Fibroblast of mammary gland (primary cell): ENCODE measurements around the gene RAB5B.

Source experiments
- DNase-seq: peaks from one replicate; pipeline ENCODE4 v3.0.0-alpha.2; 2010; ENCODE audit warnings: low read depth
- H3K4me3 ChIP-seq: 2 replicates; pipeline ENCODE4 v1.5.1; 2011; ENCODE audit warnings: low read depth, mild to moderate bottlenecking, low read length, moderate library complexity; ENCODE audit not compliant: control insufficient read depth
- TF ChIP-seq, protein P1 (sequence below): conservative IDR thresholded peaks from 2 replicates; pipeline ENCODE4 v1.5.1; 2011; ENCODE audit warnings: low read depth, low read length, inconsistent platforms; ENCODE audit not compliant: control insufficient read depth, insufficient read depth

Gene RAB5B

DNA sequence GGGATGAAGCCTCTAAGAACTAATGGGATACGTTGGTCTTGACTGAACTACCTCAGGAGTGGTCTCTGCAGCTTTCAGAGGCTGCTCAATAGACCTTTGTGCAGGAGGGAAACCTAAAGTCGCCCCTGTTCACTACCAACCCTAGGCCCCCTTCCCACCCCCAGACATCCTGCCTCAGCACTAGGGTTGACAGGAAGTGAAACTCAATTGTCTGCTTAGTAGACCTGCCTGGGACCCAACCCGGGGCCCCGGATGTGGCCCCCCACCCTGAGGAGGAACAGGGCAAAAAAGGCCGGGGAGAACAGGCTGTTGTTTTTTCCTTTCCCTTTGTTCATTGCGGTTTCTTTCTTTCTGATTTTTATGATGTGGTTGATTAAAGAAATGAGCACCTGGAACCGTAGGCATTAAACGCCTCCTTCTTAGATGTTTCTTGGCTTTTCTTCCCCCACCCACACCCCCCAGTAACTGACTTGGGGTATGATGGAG is 44.5 kb upstream of the RAB5B start:
- TF ChIP-seq, protein P1, sequence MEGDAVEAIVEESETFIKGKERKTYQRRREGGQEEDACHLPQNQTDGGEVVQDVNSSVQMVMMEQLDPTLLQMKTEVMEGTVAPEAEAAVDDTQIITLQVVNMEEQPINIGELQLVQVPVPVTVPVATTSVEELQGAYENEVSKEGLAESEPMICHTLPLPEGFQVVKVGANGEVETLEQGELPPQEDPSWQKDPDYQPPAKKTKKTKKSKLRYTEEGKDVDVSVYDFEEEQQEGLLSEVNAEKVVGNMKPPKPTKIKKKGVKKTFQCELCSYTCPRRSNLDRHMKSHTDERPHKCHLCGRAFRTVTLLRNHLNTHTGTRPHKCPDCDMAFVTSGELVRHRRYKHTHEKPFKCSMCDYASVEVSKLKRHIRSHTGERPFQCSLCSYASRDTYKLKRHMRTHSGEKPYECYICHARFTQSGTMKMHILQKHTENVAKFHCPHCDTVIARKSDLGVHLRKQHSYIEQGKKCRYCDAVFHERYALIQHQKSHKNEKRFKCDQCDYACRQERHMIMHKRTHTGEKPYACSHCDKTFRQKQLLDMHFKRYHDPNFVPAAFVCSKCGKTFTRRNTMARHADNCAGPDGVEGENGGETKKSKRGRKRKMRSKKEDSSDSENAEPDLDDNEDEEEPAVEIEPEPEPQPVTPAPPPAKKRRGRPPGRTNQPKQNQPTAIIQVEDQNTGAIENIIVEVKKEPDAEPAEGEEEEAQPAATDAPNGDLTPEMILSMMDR: no peak
- DNase-seq: no peak
- H3K4me3 ChIP-seq: no peak overlapping the region

DNA sequence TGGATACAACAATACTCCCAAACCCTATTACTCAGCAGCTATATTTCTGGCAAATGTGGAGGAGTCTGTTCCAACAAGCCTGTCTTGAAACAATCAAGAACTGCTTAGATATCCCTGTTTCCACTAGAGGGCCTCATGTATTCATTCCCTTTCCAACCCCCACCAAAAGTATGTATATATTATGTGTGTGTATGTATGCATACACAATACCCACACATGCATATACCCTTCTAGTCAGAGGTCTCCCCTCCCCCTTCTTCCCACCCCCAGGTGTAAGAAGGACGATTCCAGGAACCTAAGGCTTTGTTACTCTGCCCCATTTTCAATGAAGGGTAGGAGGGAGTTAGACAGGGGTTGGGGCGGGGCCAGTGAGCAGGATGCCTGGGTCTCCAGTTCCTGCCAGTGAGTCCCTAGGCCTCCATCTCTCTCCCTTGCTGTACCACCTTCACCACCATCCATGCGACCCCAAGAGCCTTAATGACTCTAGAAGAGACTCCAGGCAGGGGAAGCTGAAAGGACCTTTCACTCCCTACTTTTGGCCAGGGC is 43.0 kb upstream of the RAB5B start, which contains the start of gene DGKA:
Gene DGKA, plus strand, starts transcription at position 392 of the 546 bp plus-strand sequence. CDS start 5,342 bp downstream, outside the sequence.
- peak within 1 kb of the TSS; percentile 78 for H3K4me3 ChIP-seq
- TF ChIP-seq, protein P1: peak; percentile 75
- DNase-seq: peak; percentile 91

DNA sequence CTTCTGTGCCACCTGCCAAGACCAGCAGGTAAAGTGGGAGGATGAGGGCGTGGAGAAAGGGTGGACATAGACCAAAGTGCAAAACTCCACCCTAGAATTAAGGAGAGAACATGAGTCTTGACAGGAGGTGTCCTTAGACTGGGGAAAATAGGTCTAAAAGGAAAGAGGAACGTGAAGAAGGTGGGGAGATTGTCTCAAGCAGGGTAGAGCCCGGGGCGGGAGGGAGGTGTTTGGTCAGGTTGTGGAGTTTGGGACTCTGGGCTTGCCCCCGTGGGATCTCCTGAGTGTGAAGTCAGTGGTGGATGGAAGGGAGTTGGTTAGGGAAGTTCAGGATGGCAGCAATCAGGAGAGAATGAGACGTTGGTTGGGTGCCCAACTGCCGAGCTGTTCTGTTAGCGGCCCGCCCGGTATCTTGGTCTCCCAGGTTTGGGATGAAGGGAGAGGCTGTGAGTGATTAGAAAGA is 42.5 kb upstream of the RAB5B start:
- no peak for DNase-seq

DNA sequence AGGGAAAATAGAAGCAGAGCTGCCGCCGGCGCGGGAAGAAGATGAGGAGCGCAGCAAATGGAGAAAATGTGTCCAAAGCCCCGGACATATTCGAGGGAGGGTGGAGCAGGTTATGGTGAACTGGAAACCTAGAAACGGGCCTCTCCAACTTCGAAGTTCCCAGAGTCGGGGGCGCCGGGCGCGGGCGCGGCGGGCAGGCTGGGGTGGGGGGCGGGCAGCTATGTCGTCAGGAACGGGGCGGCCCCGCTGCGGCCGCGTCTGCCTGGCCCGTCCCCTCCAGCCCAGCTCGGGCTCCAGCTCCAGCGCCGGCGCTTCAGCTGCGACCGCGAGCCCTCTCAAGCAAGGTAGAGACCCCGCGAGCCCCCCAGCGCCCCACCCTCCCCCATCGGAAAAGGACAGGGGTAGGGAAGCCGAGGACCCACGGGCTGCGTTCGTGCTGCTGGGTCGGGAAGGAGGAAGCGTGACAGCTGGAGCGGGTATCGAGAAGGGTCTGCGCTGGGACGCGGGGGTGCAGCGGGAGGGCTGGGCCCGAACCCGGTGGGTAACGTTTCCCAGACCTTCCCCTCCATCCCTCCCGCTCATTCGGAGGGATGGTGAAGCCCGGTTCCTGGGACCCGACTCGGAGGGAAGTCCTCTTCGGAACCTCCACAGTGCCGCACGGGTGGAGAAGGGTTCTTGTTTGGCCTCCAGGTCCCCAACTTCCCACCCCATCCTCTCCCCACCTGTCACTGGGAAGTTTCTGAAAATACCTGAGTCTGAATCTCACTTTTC is 41.9 kb upstream of the RAB5B start:
- TF ChIP-seq, protein P1: no peak
- peak overlapping the region; percentile 78 for H3K4me3 ChIP-seq
- DNase-seq: peak; percentile 37

More for the DNA sequence above, 42.5 kb upstream of the RAB5B start:
- peak overlapping the region; percentile 78 for H3K4me3 ChIP-seq
- TF ChIP-seq, protein P1: no peak

DNA sequence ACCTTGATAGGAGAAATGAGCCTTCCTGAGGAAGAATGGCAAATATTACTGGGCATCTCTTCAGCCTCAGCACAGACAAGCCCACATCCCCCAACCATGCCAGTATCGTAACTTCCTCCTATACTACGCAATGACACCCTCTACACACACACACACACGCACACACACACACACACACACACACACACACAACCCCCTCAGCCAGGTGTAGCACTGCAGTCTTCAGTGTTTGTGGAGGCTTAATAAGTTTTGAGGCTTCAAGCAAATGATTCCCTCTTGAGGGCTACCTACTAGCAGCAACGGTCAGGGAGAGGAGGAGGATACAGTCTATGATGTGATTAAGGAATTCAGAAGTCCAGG is 41.3 kb upstream of the RAB5B start:
- peak overlapping the region; percentile 78 for H3K4me3 ChIP-seq
- peak; percentile 43 for DNase-seq
- TF ChIP-seq, protein P1: no peak

DNA sequence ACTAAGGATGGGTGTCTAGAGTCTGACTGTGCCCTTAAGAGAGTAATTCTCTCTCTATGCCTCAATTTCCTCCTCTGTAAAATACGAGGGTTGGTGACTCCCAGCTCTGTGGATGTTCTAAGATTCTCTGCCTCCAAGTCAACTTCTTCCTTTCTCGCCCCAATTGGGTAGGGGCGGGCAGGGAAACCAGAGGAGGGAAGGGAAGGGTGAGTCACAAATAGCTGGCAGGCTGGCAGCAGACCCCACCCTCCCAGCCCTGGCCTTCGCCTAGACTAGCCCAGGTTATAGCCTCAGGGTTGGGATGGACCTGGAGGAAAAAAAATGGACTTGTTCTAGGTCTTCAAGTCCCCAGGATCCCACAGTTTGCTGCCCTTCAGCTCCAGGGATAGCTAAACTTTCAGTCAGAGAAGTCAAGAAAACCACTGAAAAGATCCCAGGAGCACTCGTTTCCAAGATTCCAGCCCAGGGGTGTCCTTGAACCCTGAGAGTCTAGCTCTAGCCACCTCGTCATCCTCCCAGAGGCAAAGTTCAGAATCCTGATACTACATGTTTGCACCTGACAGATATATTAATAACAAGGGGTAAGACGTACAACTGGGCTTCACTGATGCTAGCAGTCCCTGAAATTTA is 40.6 kb upstream of the RAB5B start:
- peak; percentile 32 for DNase-seq
- H3K4me3 ChIP-seq: peak overlapping the region; percentile 78

More for the DNA sequence above, 40.6 kb upstream of the RAB5B start:
- TF ChIP-seq, protein P1: no peak
